PC-3 (cell line): ENCODE results near the gene GLO1. TPM values are rescaled to one million over a fixed set of nuclear protein-coding genes. Genes with fewer than 3 reads are reported as not detected.
A peak's percentile ranks its signal among the peaks of the same experiment; 100 is the strongest.

ENCODE experiments used
- ATAC-seq: fragments of 200-7000 bp; cut with Tn5 transposase; 2 replicates; pipeline ENCODE4 v1.9.1; 2020; ENCODE audit warnings: mild to moderate bottlenecking, moderate library complexity
- BruUV-seq: library from RNA; stranded (reverse); fragments of 400-500 nt; replicated peaks from 2 replicates; lab custom pipeline; 2021; lab: Mats Ljungman, UMichigan
- CTCF ChIA-PET: fragments of 300-600 bp; sonication (Branson Sonifier 250); formaldehyde crosslinking; loops from one replicate; lab custom pipeline; 2022; ENCODE audit warnings: antibody characterized with exemption; lab: Charles Lee
- POLR2A ChIA-PET: fragments of 300-600 bp; sonication (Branson Sonifier 250); formaldehyde crosslinking; loops from one replicate; lab custom pipeline; 2022; ENCODE audit warnings: antibody characterized with exemption; ENCODE audit not compliant: unreplicated experiment; lab: Charles Lee
- DNase-seq: peaks from one replicate; pipeline ENCODE4 v3.0.0-alpha.2; 2015
- H2AFZ ChIP-seq: fragments of 300-600 bp; sonication (generic); 2 replicates; pipeline ENCODE4 v1.6.0; 2016; ENCODE audit warnings: antibody characterized with exemption, low read length
- H3F3A ChIP-seq: fragments of 300-600 bp; sonication (generic); one replicate; pipeline ENCODE4 v1.6.0; 2017; ENCODE audit warnings: antibody characterized with exemption, low read length, control low read depth, mild to moderate bottlenecking; ENCODE audit not compliant: unreplicated experiment
- H3K27ac ChIP-seq: fragments of 300-600 bp; sonication (generic); 2 replicates; pipeline ENCODE4 v1.5.1; 2016; ENCODE audit warnings: mild to moderate bottlenecking, low read length
- H3K27me3 ChIP-seq: fragments of 300-600 bp; sonication (generic); 2 replicates; pipeline ENCODE4 v1.6.1; 2016; ENCODE audit warnings: low read length, mixed read lengths
- H3K36me3 ChIP-seq: fragments of 300-600 bp; sonication (generic); 2 replicates; pipeline ENCODE4 v1.6.1; 2016; ENCODE audit warnings: low read depth, mixed run types, low read length, mixed read lengths
- H3K4me1 ChIP-seq: fragments of 300-600 bp; sonication (generic); 2 replicates; pipeline ENCODE4 v1.5.1; 2016; ENCODE audit warnings: low read length; ENCODE audit not compliant: insufficient read depth
- H3K4me2 ChIP-seq: fragments of 300-600 bp; sonication (generic); 2 replicates; pipeline ENCODE4 v1.6.0; 2016; ENCODE audit warnings: low read length
- H3K4me3 ChIP-seq: fragments of 300-600 bp; sonication (generic); 2 replicates; pipeline ENCODE4 v1.5.1; 2016; ENCODE audit warnings: mild to moderate bottlenecking, low read length, mixed read lengths
- H3K79me2 ChIP-seq: fragments of 300-600 bp; sonication (generic); 2 replicates; pipeline ENCODE4 v1.6.1; 2017; ENCODE audit warnings: low read length, mixed read lengths
- H3K9ac ChIP-seq: fragments of 300-600 bp; sonication (generic); 2 replicates; pipeline ENCODE4 v1.6.0; 2016; ENCODE audit warnings: mild to moderate bottlenecking, low read length
- H3K9me2 ChIP-seq: fragments of 300-600 bp; sonication (generic); replicated peaks from 2 replicates; pipeline ENCODE4 v1.6.1; 2016; ENCODE audit warnings: mixed run types, low read length, mixed read lengths
- H3K9me3 ChIP-seq: fragments of 300-600 bp; sonication (generic); 2 replicates; pipeline ENCODE4 v1.6.1; 2016; ENCODE audit warnings: low read length, mixed read lengths
- H4K20me1 ChIP-seq: fragments of 300-600 bp; sonication (generic); 2 replicates; pipeline ENCODE4 v1.6.1; 2016; ENCODE audit warnings: low read length, mixed read lengths
- EZH2 ChIP-seq: fragments of 300-600 bp; sonication (generic); IDR thresholded peaks from one replicate; pipeline ENCODE4 v1.6.1; 2017; ENCODE audit warnings: antibody characterized with exemption, mild to moderate bottlenecking, low read length; ENCODE audit not compliant: unreplicated experiment
- EZH2phosphoT487 ChIP-seq: fragments of 300-600 bp; sonication (generic); IDR thresholded peaks from 2 replicates; pipeline ENCODE4 v1.6.1; 2018; ENCODE audit warnings: mild to moderate bottlenecking, antibody characterized with exemption, low read length, borderline replicate concordance
- intact Hi-C: fragments of 100-400 bp; cut with micrococcal nuclease; formaldehyde crosslinking; loops from 2 replicates; pipeline ENCODE4 v1.9.0; 2023
- total RNA-seq: library from RNA; depleted of rRNA; stranded (reverse); fragments of >200 nt; gene quantifications from 2 replicates; pipeline ENCODE4 v1.2.3, GENCODE V29; 2014
- TF ChIP-seq, protein P1 (sequence below): fragments of 300-600 bp; sonication (generic); conservative IDR thresholded peaks from 2 replicates; pipeline ENCODE4 v1.5.1; 2017; ENCODE audit warnings: antibody characterized with exemption, low read depth, mild to moderate bottlenecking, low read length

GLO1 gene
- total RNA-seq, 1 experiment from 2014 or later, result 233 TPM

DNA sequence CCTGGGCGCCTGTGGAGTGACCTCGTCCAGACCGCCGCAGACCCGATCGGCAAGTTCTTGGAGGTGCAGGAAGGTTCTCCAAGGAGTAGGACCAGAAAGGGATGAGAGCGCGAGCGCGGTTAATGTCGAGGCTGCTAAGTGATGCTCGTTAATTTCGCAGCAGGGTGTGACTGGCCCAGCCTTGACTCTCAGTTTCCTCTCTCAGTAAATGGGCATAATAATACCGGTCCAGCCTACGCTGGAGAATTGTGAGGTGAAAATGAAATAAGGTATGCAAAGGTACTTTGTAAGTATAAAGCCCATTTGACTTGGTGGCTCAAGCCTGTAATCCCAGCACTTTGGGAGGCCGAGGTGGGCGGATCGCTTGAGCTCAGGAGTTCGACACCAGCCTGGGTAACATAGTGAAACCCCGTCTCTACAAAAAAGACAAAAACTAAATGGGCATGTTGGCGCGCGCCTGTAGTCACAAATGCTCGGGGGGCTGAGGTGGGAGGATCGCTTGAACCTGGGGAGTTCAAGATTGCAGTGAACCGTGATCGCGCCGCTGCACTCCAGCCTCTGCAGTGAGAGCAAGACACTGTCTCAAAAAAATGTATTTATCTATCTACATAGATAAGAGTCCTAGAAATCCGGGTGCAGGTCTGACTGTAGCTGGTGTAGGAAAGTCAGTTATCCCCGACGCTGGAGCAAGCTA lies 62.6 kb downstream of the GLO1 start:
- Histone ChIP-seq H2AFZ (peak overlapping the region; percentile 100), H3K79me2 (peaks cover 17% of the 10 kb centered on the region), H3K4me2 (peak overlapping the region; percentile 88), H3K9me3 (no peaks in the 10 kb centered on the region), H3K9ac (peak overlapping the region; percentile 76), H3K9me2 (no peaks in the 10 kb centered on the region), H4K20me1 (no peaks in the 10 kb centered on the region), H3F3A (no peaks in the 10 kb centered on the region), H3K36me3 (no peaks in the 10 kb centered on the region), H3K4me3 (peak overlapping the region; percentile 86), H3K4me1 (peaks cover 8% of the 10 kb centered on the region; the same call in 1 of the 2 replicates), H3K27ac (peak overlapping the region; percentile 47), H3K27me3 (no peaks in the 10 kb centered on the region)
- TSS peak; percentile 65 for BruUV-seq
- CTCF ChIA-PET, result no interaction called here
- ATAC-seq (peak; percentile 53), DNase-seq (no peak)
- POLR2A ChIA-PET, result no interaction called here
- TF ChIP-seq EZH2 (no peak), EZH2phosphoT487 (no peak)
- TF ChIP-seq, protein P1, sequence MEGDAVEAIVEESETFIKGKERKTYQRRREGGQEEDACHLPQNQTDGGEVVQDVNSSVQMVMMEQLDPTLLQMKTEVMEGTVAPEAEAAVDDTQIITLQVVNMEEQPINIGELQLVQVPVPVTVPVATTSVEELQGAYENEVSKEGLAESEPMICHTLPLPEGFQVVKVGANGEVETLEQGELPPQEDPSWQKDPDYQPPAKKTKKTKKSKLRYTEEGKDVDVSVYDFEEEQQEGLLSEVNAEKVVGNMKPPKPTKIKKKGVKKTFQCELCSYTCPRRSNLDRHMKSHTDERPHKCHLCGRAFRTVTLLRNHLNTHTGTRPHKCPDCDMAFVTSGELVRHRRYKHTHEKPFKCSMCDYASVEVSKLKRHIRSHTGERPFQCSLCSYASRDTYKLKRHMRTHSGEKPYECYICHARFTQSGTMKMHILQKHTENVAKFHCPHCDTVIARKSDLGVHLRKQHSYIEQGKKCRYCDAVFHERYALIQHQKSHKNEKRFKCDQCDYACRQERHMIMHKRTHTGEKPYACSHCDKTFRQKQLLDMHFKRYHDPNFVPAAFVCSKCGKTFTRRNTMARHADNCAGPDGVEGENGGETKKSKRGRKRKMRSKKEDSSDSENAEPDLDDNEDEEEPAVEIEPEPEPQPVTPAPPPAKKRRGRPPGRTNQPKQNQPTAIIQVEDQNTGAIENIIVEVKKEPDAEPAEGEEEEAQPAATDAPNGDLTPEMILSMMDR, result no peak
- intact Hi-C loops, result no loop called here

DNA sequence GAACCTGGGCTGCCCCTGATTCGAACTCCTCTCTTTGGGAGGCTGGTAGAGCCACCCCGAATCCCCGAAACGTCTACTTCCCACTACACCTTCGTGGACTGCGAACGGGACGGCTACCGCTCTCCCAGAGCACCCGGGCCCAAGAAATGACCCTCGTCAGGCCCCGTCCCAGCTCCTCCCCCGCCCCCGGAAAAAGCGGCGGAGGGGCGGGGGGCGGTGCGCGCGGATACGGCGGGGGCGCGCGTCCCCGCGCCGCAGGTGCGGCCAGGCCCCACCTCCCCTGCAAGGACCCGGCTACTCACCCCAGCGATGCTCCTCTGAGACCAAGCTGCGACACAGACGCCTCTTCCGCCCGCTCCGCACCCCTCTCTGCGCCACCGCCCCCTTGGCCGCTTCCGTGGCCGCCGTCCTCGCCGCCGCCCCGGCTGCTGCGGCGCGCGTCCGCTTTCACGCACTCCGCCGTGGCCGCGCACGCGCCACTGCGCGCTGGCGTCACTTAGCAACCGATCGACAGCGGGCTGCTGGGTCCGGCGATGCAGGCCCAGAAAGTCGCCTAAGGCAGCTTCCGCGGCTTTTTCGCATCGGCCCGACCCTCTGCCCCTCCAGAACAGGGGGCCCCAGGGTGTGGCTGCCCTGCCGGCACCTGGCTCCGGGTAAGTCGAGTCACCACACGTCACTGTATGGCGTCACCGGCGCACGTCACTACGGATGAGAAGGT lies 63.3 kb downstream of the GLO1 start, which contains the start of gene BTBD9:
TSS of gene BTBD9 (minus strand) at position 432 of the 718 bp plus-strand sequence.
- no TSS peak for BruUV-seq
- peaks cover 17% of the 10 kb centered on the region for H3K79me2 ChIP-seq
- peak within 1 kb of the TSS; percentile 76 for H3K9ac ChIP-seq
- no peaks in the 10 kb centered on the region for H4K20me1 ChIP-seq
- peak within 1 kb of the TSS; percentile 47 for H3K27ac ChIP-seq
- H3F3A ChIP-seq, result no peaks in the 10 kb centered on the region
- no peaks in the 10 kb centered on the region for H3K27me3 ChIP-seq
- H3K9me3 ChIP-seq, result no peaks in the 10 kb centered on the region
- TF ChIP-seq EZH2phosphoT487, result no peak
- no peak for TF ChIP-seq EZH2
- TF ChIP-seq, protein P1, result no peak
- intact Hi-C loops, result no loop called here
- no peaks in the 10 kb centered on the region for H3K9me2 ChIP-seq
- peak within 1 kb of the TSS; percentile 88 for H3K4me2 ChIP-seq
- CTCF ChIA-PET, result no interaction called here
- peaks cover 9% of the 10 kb centered on the region; the same call in 1 of the 2 replicates for H3K4me1 ChIP-seq
- POLR2A ChIA-PET, result interaction anchor here (0.6 kb wide), 1 partner anchor 614 kb away, joined by 12 read pairs; no protein-coding TSS in a partner anchor
- peak; percentile 83 for DNase-seq
- peak within 1 kb of the TSS; percentile 100 for H2AFZ ChIP-seq
- no peaks in the 10 kb centered on the region for H3K36me3 ChIP-seq
- peak within 1 kb of the TSS; percentile 86 for H3K4me3 ChIP-seq
- peak; percentile 80 for ATAC-seq
